HK-2 (cell line): ENCODE measurements around the gene IFNA13.
A peak's percentile ranks its signal among the peaks of the same experiment; 100 is the strongest.
"Not testable (repeated sequence)": the region's sequence is repeated elsewhere in the genome, so short reads cannot be mapped to it uniquely, and the experiment has no call there.

ENCODE experiments used
- DNase-seq: peaks from one replicate; pipeline ENCODE4 v3.0.0-alpha.2; 2018; ENCODE audit not compliant: unreplicated experiment

IFNA13 gene

DNA sequence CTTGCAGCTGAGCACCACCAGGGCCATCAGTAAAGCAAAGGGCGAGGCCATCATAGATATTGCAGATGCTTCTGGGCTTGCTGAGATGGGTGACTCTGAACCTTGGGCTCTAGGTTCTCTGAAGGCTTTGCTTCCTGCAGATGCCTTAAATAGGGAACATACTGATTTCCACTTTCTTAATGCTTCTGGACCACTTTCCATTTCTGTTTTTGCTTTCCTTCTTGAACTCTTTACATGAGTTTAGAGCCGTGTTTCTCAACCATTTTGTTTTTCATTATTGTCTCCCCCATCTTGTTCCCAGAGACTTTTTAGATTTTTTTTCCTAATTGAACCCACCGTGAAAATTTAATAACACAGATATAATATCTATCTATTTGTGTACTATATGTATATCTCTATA is at the start of gene IFNA13:
TSS of gene IFNA13 (minus strand) at position 101 of the 400 bp plus-strand sequence. CDS start at position 54, 47 bp downstream.
- DNase-seq, result no peak

DNA sequence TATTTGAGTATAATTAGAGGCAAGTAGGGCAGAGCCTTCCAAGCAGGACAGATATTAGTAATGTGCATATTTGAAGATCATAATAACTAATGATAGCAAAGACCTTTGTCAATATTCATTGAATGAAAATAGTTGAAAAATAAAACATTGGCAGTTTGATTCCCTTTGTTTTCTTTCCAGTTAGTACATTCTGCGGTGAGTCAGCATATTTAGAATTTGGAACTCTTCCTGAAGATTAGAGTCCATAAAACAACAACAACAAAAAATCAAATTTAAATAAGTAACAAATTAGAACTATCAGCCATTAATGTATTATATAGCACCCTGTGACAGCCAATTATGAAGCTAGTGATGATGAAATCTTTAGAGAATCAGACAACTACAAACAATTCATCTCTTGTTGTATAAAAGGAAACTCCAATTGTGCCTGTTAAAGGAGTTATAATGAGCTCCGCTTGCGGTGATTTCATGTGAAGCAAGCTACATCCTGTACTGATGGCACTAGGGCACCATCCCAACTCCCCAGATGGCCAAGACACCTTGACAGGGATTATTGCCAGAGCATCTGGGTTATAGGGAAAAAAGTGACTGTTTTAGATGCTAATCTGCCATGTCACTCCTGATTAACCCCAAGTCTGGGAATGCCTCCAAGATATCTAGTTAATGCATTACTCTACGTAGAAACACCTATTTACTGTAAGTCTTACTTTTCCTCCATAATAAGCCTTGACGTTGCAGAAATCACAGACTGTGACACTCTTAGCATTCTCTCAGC is 47.8 kb upstream of the IFNA13 start:
- no peak for DNase-seq

DNA sequence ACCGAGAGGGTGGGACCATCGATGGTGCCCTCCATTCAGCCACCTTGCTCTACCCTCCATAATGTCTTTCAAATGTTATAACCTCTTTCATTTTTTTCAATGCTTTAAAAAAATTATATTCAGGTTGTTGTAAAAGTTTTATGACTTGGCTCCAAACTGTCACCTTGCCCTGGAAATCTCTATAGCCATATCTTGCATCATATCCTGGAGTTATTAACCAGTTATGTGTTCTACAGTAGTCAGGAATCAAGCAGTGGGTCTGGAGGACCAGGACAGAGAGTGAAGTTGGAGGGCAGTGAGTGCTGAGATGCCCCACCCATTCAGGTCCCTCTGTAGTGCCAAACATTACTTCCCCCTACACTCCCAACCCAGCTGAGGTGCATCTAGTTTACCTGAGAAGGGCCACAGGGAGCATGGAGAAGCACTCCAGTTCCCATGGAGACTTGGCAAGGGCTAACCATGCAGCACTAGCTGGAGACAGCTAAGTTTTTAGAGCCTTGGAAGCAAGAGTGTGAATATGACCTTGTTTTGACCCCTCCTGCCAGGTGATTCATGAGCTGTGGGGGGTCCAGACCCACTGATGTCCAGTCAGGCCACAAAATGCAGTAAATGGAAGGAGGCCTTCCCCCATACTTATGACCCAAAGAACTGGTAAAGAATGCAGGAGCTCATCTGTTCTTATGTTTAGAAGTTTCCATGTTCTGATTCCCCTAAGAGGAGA is 46.5 kb upstream of the IFNA13 start:
- DNase-seq, result no peak

DNA sequence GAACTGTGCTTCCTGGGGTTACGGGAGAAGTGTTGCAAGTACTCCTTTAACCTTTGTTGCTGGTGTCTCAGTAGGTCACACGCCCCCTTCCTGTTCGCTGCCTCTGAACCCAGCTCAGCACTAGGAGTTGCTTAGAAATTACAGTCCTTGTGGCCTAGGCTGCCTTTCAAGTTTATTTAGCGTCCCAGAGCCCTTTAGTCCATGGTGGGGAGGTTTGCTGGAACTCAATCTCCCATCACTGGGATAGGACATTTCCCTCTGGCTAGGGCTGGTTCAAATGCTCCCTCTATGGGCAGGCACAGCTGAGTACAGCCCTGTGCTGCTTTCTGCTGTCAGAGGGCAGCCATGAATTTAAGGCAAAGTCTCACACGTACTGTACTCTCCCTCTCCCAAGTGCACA is 45.8 kb upstream of the IFNA13 start:
- no peak for DNase-seq

DNA sequence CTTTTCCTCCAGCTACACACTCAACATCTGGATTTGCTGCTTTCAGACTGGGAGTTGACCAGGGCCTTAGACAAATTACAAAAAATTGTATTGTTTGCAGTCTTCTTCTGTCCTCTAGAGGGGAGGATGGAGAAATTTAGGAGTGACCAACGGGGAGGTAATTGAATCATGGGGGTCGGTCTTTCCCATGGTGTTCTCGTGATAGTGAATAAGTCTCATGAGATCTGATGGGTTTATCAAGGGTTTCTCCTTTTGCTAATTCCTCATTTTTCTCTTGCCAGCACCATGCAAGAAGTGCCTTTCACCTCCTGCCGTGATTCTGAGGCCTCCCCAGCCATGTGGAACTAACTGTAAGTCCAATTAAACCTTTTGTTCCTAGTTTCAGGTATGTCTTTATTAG is 45.3 kb upstream of the IFNA13 start:
- no peak for DNase-seq

DNA sequence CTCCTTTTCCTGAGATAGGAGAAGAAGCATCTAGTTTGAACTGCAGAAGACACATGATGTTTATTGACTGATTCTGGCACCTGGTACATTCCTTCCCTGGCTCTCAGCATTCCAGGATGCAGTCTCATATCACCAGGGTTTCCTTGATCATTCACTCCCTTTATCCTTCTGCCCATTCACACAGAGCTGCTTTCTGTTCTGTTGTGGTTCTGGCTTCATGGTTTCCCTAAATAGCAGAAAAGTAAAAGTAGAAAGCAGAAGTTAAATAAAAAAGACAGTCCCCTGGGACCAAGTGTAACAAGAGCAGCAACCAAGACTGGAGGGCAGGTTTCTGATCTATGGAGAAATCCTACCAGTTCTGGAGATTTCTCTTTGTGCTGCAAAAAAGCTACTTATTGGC is 44.2 kb upstream of the IFNA13 start:
- no peak for DNase-seq

DNA sequence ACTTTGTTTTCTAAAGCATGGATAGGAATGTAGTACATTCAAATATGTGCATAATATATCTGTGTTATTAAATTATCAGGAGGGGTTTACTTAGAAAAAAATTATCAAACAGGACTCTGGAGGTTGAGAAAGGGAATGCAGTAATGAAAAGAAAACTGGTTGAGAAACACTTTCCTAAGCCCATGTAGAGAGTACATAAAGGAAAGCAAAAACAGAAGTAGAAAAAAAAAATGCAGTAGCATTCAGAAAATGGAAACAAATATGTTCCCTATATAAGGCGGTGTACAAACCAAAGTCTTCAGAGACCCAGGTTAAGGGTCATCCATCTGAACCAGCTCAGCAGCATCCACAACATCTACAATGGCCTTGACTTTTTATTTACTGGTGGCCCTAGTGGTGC is 41.0 kb upstream of the IFNA13 start, which contains the start of gene IFNA8:
TSS of gene IFNA8 (plus strand) at position 301 of the 400 bp plus-strand sequence. CDS start at position 361, 60 bp downstream.
- no peak for DNase-seq

DNA sequence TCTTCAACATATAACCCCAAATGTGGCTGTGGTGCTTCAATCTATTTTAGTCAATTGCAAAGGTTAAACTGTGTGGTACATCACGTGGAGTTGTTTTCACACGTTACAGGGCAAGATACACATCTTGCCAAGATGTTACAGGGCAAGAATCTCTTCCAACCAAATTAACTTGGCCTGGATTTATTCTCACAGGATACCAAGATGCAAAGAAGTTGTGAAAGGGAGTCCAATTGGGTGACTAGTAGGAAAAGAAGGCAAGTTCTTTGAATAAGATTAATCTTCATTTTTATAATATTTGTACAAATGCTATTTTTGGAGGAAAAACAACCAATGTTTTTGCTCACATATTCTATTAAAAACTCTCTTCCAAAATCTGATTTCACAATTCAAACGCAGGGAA is 36.3 kb upstream of the IFNA13 start:
- no peak for DNase-seq

DNA sequence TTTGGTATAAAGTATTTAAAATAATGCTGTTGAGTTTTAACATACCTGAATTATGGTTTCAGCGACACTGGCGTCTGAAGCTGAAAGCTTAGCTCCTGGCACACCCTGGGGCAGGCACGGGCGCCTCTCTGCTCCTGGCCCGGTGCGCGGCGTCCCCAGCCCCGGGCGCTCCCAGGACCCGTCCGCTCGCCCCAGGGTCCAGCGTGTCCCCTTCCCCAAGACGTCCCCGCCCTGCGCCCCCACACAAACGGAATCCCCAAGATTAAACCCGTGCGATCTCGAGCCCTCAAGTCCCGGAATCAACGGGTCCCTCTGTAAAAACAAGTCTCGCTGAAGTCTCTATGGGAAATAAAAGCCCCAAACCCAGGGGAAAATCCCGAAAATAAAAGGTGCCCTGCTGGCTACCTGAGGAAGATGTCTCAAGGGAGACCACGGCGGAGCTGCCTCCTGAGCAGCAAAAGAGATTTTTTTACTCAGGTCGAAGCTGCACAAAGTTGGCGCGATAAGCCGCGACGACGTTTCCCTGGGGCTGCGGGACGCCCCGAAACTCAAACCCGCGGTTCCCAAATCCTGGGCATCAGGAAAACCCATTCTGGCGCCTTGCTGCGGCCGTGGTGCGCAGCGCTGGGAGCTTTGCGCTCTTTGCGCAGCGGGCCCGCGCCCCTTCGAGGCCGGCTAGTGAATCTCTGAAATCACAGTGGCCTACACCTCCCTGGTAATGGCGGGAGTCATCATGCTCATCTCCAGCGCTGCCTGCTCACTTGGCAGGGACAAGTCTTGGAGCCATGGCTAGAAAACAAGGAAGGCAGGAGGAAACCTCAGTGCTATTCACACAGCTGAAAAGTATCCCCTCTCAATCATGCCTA is 34.8 kb upstream of the IFNA13 start:
- peak; percentile 8 for DNase-seq

DNA sequence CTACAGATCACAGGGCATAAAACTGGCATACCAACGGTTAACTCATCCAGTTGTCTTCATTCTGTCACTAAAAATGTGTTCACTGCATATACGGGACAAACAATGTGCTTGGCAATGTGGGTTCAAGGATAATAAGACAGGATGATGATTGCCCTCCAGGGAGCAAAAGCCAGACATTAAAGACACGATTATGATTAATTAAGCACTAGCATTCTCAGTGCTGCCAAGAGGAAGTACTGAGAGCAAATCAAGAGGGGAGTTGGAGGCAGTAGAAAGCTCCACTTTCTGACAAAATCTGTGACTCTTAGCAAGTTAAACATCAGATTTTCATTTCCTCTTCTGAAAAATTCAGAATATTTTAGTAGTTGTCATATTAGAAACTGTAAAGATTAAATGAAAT is 32.1 kb upstream of the IFNA13 start:
- no peak for DNase-seq

DNA sequence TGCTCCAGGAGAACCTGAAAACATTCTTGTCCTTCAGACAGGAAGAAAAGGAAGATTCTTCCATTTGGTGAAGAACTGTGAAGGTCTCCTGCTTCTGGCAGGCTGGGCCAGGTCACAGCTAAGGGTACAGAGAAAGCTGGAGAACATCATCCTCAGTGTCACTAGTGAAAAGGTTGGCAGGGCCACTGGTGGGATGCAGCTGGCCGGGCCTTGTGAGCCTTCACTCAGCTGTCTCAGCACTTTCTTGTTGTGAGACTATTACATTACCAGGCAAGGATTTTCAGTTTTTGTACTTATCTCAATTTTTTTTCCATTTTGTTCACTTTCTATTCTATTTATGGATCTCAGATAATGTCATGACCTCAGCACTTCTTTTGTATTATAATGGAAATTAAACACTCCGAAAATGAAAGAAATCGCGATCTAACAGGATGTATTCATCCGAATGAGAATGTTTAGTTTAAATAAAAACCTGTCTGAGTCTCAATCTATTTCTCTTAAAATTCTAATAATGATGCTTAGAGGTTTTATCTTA is 31.2 kb upstream of the IFNA13 start:
- DNase-seq, result no peak

DNA sequence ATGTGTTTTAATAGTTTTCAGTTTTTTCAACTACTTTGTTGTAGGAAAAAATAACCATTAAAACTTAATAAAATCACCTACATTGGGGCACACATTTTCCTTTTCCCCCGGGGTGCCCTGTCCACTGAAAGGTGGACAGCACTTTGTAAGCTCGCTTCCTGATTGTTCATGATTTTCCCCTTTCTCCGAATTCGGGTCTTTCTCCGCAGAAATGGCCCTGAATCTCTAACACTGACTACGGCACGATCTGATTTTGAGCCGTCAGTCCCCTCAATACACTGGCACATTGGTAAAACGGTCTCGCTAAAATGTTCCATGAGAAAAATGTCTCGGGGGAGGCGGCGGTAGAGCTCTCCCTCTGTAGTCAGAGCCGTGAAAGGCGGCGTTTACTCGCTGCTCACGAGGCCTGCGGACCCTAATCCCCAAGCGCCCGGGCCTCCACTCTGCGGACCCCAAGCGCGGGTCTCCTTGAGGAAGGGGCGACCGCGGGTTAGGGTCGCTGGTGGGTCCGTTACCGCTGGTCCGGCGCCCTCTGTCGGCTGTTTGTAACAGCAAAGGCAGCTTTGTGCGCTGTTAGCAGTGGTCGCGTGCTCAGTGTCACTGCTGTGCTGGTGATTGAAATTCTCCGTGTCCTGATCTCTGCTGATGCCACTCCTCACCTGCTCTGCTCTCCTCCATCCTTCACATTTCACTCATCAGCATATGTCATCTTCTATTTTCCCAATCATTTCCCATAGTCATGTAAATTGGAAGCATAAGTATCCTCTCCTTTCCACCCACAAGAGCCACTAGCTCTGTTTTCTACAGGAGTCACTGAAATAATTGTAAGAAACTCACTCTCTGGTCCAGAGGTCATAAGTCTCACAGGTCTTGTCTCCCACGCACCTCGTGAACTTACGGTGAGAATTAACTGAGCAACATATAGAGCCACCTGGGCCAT is 28.2 kb upstream of the IFNA13 start:
- peak; percentile 30 for DNase-seq

DNA sequence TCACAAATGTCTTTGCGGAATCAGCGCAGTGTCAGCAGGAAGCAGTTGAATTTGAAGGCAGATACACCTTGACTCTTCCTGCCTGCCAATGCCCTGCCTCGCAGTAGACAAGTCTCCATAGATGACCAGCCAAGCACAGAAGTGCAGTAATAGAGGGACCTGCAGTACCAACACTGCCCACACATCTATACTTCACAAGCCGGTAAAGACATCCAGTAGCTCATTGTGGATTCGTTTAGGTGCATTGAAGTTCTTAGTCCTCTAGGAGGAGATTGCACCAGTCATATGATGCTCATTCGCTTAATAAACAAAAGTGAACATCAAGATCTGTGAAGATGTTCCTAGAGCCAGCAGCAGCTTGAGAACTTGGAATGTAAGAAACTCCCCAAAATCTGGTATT is 24.4 kb upstream of the IFNA13 start:
- DNase-seq, result no peak

DNA sequence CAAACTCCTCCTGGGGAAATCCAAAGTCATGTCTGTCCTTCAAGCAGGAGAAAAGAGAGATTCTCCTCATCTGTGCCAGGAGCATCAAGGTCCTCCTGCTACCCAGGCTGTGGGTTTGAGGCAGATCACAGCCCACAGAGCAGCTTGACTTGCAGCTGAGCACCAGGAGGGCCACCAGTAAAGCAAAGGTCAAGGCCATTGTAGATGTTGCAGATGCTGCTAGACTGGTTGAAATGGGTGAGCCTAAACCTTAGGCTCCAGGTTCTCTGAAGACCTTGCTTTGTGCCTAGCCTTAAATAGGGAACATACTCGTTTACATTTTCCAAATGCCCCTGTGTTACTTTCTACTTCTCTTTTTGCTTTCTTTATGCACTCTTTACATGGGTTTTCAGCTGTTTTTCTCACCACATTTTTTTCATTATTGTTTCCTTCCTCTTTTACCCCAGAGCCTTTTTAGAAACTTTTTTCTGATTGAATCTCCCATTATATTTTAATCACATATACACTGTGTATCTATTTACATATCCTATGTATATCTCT is 17.3 kb upstream of the IFNA13 start, which contains the start of gene IFNA2:
TSS of gene IFNA2 (minus strand) at position 268 of the 540 bp plus-strand sequence. CDS start at position 199, 69 bp downstream.
- no peak for DNase-seq

DNA sequence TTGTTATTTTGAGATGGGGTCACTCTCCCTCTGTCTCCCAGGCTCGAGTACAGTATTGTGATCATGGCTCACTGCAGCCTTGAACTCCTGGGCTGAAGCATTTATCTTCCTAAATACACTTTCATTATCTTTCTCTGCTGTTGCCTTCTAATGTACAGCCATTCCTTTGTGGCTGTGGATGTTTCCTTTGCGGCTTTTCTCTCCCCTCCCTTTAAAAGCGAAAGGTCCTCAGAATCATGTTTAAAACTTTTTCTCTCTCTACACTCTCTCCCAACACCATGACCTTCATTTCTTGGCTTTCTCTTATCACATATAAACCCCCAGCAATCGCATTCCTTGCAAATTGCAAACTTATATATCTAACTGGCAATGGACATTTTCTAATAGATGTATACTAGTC is 15.8 kb upstream of the IFNA13 start:
- DNase-seq, result no peak

DNA sequence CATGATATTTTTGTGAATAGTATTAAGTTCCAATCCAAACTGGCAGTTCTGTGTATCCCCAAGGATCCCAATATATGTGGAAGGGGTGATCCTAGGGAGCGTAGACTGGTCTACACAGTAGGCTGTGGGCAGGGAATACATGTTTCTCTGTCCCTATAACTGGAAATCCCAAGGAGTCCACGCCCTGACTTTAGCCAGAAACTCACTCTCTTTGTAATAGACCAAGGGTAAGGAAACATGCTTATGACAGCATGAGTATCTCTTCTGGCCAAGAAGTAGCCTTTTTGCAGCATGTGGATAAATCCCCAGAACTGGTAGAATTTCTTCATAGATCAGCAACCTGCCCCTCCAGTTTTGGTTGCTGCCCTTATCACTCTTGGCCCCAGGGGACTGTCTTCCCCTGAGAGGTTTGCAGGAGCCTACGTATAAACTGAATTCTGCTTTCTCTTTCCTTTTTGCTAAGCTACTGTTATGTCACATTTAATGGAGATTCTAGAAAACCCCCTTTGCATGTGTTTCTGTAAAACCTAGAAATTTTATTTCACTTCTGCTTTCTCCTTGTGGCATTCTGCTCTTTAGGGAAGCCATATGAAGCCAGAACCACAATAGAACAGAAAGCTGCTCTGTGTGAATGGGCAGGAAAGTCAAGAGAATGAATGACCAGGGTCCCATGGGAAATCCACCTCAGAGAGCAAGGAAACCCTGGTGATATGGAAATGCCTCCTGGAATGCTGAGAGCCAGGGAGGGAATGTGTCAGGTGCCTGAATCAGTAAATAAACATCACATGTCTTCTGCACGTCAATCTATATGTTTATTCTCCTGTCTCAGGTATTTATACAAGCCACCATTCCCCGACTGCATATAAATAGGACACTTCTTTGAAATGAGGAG is 13.8 kb upstream of the IFNA13 start:
- DNase-seq, result no peak

DNA sequence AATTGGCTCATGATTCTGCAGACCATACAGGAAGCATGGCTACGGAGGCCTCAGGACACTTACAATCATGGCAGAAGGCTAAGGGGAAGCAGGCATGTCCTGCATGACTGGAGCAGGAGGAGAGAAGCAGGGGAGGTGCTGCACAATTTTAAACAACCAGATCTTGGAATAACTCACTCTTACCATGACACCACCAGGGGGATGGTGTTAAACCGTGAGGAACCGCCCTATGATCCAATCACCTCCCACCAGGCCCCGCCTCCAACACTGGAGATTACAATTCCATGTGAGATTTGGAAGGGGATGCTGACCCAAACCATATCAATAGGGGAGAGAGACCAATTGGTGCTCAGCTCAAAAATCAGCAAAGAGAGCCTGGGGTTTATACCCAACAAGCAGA is 3.6 kb upstream of the IFNA13 start:
- not testable (repeated sequence) for DNase-seq

DNA sequence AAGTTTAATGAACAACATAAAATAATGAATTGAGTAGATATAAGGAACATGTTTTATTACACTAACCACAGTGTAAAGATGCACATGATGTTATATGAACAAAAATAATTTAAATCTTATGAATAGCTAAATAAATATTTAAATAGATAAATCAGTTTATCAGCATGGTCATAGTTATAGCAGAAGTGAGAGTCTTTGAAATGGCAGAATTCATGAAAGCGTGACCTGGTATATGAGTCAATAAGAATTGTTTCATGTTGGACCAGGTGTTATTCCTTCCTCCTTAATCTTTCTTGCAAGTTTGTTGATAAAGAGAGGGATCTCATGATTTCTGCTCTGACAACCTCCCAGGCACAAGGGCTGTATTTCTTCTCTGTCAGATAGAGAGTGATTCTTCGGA is 688 bp downstream of the IFNA13 start:
- DNase-seq, result not testable (repeated sequence)

DNA sequence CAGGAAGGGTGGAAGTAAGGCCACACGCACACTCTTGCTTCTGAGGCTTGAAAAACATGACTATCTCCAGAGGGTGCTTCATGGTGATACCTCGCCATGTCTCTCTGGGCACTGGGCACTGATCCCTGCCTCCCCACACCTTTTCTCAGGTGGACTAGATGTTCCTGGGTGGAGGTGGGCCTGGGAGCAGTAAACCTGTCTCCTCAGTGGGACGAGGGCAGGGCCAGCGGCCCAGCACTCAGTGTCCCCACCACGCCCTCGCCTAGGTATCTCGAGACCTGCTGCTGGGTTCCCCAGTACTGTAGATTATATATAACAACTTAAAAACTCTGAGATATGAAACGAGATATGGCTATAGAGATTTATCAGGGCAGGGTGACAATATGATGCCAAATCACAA is 5.6 kb downstream of the IFNA13 start:
- no peak for DNase-seq
